K562 (cell line): ENCODE data around the gene TMTC4. TPM values are rescaled to one million over a fixed set of nuclear protein-coding genes. Genes with fewer than 3 reads are reported as not detected.

Source experiments
- ATAC-seq: fragments of 200-7000 bp; cut with Tn5 transposase; 3 replicates; pipeline ENCODE4 v1.9.1; 2020; ENCODE audit warnings: moderate library complexity
- BruUV-seq: library from RNA; stranded (reverse); fragments of 400-500 nt; replicated peaks from 2 replicates; lab custom pipeline; 2021; lab: Mats Ljungman, UMichigan
- CTCF ChIA-PET: fragments of 300-600 bp; formaldehyde crosslinking; extraction: SDS; loops from one replicate; lab custom pipeline; 2021; ENCODE audit warnings: low intra/inter-chr PET ratio; lab: Yijun Ruan, JAX
- POLR2A ChIA-PET: fragments of 300-600, 350-650 bp; sonication (Branson Sonifier 250); formaldehyde crosslinking; extraction: SDS; loops from one replicate; lab custom pipeline; 2021; ENCODE audit warnings: antibody characterized with exemption, inconsistent platforms; lab: Yijun Ruan, JAX
- DNase-seq, 4 experiments: peaks; one replicate each; pipeline versions ENCODE4 v3.0.0 to v3.0.0-alpha.2; 2011 to 2018; ENCODE audit warnings: low spot score in 3 of 4, mixed read lengths in 3 of 4; ENCODE audit errors: extremely low read depth in 1 of 4
- FAIRE-seq: peaks from 2 replicates; lab custom pipeline; 2011; peaks lifted over from hg19 to GRCh38; lab: Jason Lieb, UNC
- H2AFZ ChIP-seq: 2 replicates; pipeline ENCODE4 v1.6.0; 2011; ENCODE audit warnings: low read depth, low read length, control low read depth, inconsistent platforms
- H3K27ac ChIP-seq: fragments of 200-600 bp; 3 replicates; pipeline ENCODE4 v1.8.0; 2011; ENCODE audit warnings: low read depth, mild to moderate bottlenecking, control low read depth, inconsistent platforms, low read length, moderate library complexity, mixed read lengths; ENCODE audit errors: extremely low read depth
- H3K27me3 ChIP-seq, 2 experiments: fragments of 300-600 bp in 1 of 2; 2 replicates in 1 of 2; 3 replicates in 1 of 2; pipeline versions ENCODE4 v1.6.0 to v1.8.0; 2011; ENCODE audit warnings: inconsistent platforms in 2 of 2, low read length in 2 of 2, mild to moderate bottlenecking in 1 of 2, mixed read lengths in 1 of 2, moderate library complexity in 1 of 2; ENCODE audit not compliant: control insufficient read depth in 2 of 2, insufficient read depth in 2 of 2
- H3K36me3 ChIP-seq: fragments of 300-600 bp; 3 replicates; pipeline ENCODE4 v1.8.0; 2011; ENCODE audit warnings: mild to moderate bottlenecking, low read length, inconsistent platforms; ENCODE audit not compliant: control insufficient read depth, insufficient read depth
- H3K4me1 ChIP-seq, 2 experiments: fragments of 200-600 bp in 1 of 2; replicated peaks in 1 of 2; 2 replicates in 1 of 2; 3 replicates in 1 of 2; pipeline versions ENCODE4 v1.5.1 to v1.8.0; 2011; ENCODE audit warnings: inconsistent platforms in 2 of 2, low read length in 2 of 2, mild to moderate bottlenecking in 1 of 2, mixed read lengths in 1 of 2, moderate library complexity in 1 of 2; ENCODE audit not compliant: control insufficient read depth in 2 of 2, insufficient read depth in 2 of 2
- H3K4me2 ChIP-seq: 2 replicates; pipeline ENCODE4 v1.6.1; 2011; ENCODE audit warnings: low read length, control low read depth, inconsistent platforms, mixed read lengths; ENCODE audit not compliant: insufficient read depth
- H3K4me3 ChIP-seq: fragments of 200-600 bp; sonication (generic), shearing (Covaris generic); 2 replicates; pipeline ENCODE4 v1.5.1; 2016; ENCODE audit warnings: control low read depth, inconsistent platforms
- H3K79me2 ChIP-seq: fragments of 200-600 bp; 3 replicates; pipeline ENCODE4 v1.8.0; 2011; ENCODE audit warnings: low read length, inconsistent platforms; ENCODE audit not compliant: control insufficient read depth, insufficient read depth
- H3K9ac ChIP-seq, 2 experiments: 2 replicates each; pipeline versions ENCODE4 v1.6.0 to v1.6.1; 2011; ENCODE audit warnings: low read depth in 2 of 2, low read length in 2 of 2, control low read depth in 1 of 2, inconsistent platforms in 1 of 2, mild to moderate bottlenecking in 1 of 2, mixed read lengths in 1 of 2; ENCODE audit not compliant: insufficient read depth in 1 of 2
- H3K9me1 ChIP-seq: one replicate; pipeline ENCODE4 v1.6.0; 2011; ENCODE audit warnings: inconsistent platforms, mild to moderate bottlenecking, low read length, moderate library complexity; ENCODE audit not compliant: control insufficient read depth, insufficient read depth
- H3K9me3 ChIP-seq: replicated peaks from 2 replicates; pipeline ENCODE4 v1.5.1; 2011; ENCODE audit warnings: low read depth, low read length, inconsistent platforms; ENCODE audit not compliant: control insufficient read depth, insufficient read depth
- H4K20me1 ChIP-seq: replicated peaks from 2 replicates; pipeline ENCODE4 v1.6.1; 2011; ENCODE audit warnings: low read length, inconsistent platforms, mixed read lengths; ENCODE audit not compliant: control insufficient read depth, insufficient read depth
- ERF ChIP-seq: fragments of 450-650 bp; formaldehyde crosslinking; IDR thresholded peaks from 2 replicates; pipeline ENCODE4 v1.4.0; 2020; ENCODE audit warnings: mild to moderate bottlenecking, mixed read lengths
- FOS ChIP-seq: IDR thresholded peaks from 3 replicates; pipeline ENCODE4 v1.6.1; 2011; ENCODE audit not compliant: insufficient read length; ENCODE audit errors: extremely low read depth
- HDAC3 ChIP-seq: fragments of 450-650 bp; IDR thresholded peaks from 2 replicates; pipeline ENCODE4 v1.6.1; 2018; ENCODE audit warnings: borderline replicate concordance, mild to moderate bottlenecking, moderate library complexity; ENCODE audit not compliant: partially characterized antibody
- HLTF ChIP-seq: fragments of 450-650 bp; IDR thresholded peaks from 2 replicates; pipeline ENCODE4 v1.6.1; 2016
- ZKSCAN3 ChIP-seq: fragments of 250-450 bp; sonication (Bioruptor Pico); IDR thresholded peaks from 2 replicates; pipeline ENCODE4 v1.4.0; 2020
- ZNF584 ChIP-seq: fragments of 200-800 bp; sonication (Bioruptor generic); IDR thresholded peaks from 2 replicates; pipeline ENCODE4 v1.6.1; 2016; ENCODE audit warnings: low read depth, mild to moderate bottlenecking, missing genetic modification characterization, missing compliant biosample characterization
- WGBS: fragments of 100-300 bp; shearing (Covaris generic); methylation state at CpG from one replicate; pipeline ENCODE4 v1.1.6; 2016; ENCODE audit warnings: low coverage, mixed read lengths; ENCODE audit not compliant: insufficient coverage; ENCODE audit errors: missing lambda C conversion rate; 5-methylcytosine and 5-hydroxymethylcytosine counted together
- in situ Hi-C: fragments of 300-500 bp; cut with MboI; formaldehyde crosslinking; loops from 4 replicates; pipeline ENCODE4 v1.15.0; 2018; ENCODE audit warnings: inconsistent platforms, mixed read lengths
- intact Hi-C: fragments of 100-400 bp; cut with micrococcal nuclease; formaldehyde crosslinking; loops from 2 replicates; pipeline ENCODE4 v1.14.2; 2022
- polyA plus RNA-seq, 8 experiments: library from polyadenylated mRNA; depleted of rRNA in 4 of 8; stranded (reverse) in 5 of 8; unstranded in 3 of 8; fragments of >200 nt; fragmentation: Nextera tagmentation in 2 of 8; fragmentation: Illumina TruSeq in 1 of 8; extraction: Ambion mirVana in 2 of 8; extraction: Trizol in 1 of 8; gene quantifications; 2 replicates each; pipeline versions ENCODE4 v1.2.1 to v1.2.3, GENCODE V29; 2011 to 2014; ENCODE audit warnings: inconsistent platforms in 1 of 8, missing spikeins in 1 of 8
- total RNA-seq, 7 experiments: library from RNA; depleted of rRNA in 6 of 7; stranded (reverse); fragments of >200 nt in 6 of 7; fragmentation: Illumina TruSeq in 2 of 7; extraction: Trizol in 2 of 7; gene quantifications; 2 replicates each; pipeline versions ENCODE4 v1.2.1 to v1.2.3, GENCODE V29; 2011 to 2021; ENCODE audit warnings: low replicate concordance in 1 of 7
- TF ChIP-seq, protein P1 (sequence below): fragments of 450-650 bp; formaldehyde crosslinking; IDR thresholded peaks from 2 replicates; pipeline ENCODE4 v1.4.0; 2020; ENCODE audit warnings: mild to moderate bottlenecking, mixed read lengths

The TMTC4 gene
- total and polyA plus RNA-seq, 9 of the 15 experiments (the other 6 are each of a cell fraction or from before 2014, with no cell fraction given), result 3.5 to 16.7 (median 11.8) TPM

DNA sequence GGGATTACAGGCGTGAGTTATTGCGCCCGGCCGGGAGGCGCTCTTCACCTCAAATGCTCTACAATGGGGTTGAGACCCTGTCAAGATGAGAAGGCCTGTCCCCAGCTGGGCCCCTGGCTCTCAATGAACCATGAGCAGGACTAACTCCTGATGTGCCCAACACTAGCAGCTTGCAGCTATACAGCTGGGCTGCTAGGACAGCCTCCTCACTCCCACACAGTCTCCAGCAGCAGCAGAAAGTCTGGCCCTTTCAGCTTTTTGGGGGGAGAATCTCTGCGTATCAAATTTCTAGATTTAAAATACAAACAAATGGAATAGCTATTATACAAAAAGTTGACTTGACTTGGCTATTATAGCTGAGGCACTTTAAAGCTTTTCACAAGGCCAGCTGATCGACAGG, 30.2 kb downstream of the TMTC4 start:
- POLR2A ChIA-PET, result interaction anchor here (0.6 kb wide), 1 partner anchor 506 kb away, joined by 4 read pairs; no protein-coding TSS in a partner anchor

More for the DNA sequence above, 30.2 kb downstream of the TMTC4 start:
- FAIRE-seq (no peak), DNase-seq (no peak), ATAC-seq (no peak)
- 94% methylated on average over 7 of the region's 7 CpGs for WGBS
- Histone ChIP-seq H3K36me3 (peaks cover 3% of the 10 kb centered on the region; the same call in 1 of the 3 replicates), H3K79me2 (no peaks in the 10 kb centered on the region), H3K9me3 (no peaks in the 10 kb centered on the region), H3K27ac (no peak overlapping the region), H3K27me3 (no peaks in the 10 kb centered on the region), H3K9me1 (no peaks in the 10 kb centered on the region), H3K4me2 (no peak overlapping the region), H2AFZ (no peak overlapping the region), H4K20me1 (no peaks in the 10 kb centered on the region), H3K4me3 (no peak overlapping the region), H3K4me1 (no peaks in the 10 kb centered on the region), H3K9ac (no peak overlapping the region)
- in situ Hi-C loops, result no loop called here
- intact Hi-C loops, result no loop called here
- TF ChIP-seq HDAC3 (no peak), ZNF584 (no peak), FOS (no peak), ERF (no peak), ZKSCAN3 (CRISPR knock-in tag) (no peak), HLTF (no peak)
- TF ChIP-seq, protein P1, sequence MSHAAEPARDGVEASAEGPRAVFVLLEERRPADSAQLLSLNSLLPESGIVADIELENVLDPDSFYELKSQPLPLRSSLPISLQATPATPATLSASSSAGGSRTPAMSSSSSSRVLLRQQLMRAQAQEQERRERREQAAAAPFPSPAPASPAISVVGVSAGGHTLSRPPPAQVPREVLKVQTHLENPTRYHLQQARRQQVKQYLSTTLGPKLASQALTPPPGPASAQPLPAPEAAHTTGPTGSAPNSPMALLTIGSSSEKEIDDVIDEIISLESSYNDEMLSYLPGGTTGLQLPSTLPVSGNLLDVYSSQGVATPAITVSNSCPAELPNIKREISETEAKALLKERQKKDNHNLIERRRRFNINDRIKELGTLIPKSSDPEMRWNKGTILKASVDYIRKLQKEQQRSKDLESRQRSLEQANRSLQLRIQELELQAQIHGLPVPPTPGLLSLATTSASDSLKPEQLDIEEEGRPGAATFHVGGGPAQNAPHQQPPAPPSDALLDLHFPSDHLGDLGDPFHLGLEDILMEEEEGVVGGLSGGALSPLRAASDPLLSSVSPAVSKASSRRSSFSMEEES (CRISPR knock-in tag), result no peak
- no TSS peak for BruUV-seq
- CTCF ChIA-PET, result no interaction called here
